IMR-90 (cell line): ENCODE results near the gene P2RX3.

Source experiments
- CEBPB ChIP-seq: IDR thresholded peaks from 2 replicates; pipeline ENCODE4 v1.6.1; 2012; ENCODE audit warnings: low read depth, low read length, improper control_type of control experiment
- CTCF ChIP-seq: conservative IDR thresholded peaks from 2 replicates; pipeline ENCODE4 v1.5.1; 2012; ENCODE audit warnings: mild to moderate bottlenecking, low read depth, low read length, improper control_type of control experiment
- FOS ChIP-seq: fragments of 150-350 bp; IDR thresholded peaks from 2 replicates; pipeline ENCODE4 v1.6.1; 2016; ENCODE audit warnings: low read depth, low read length
- POLR2A ChIP-seq: IDR thresholded peaks from 2 replicates; pipeline ENCODE4 v1.6.1; 2012; ENCODE audit warnings: mild to moderate bottlenecking, low read depth, low read length
- SMC3 ChIP-seq: fragments of 150-350 bp; IDR thresholded peaks from 2 replicates; pipeline ENCODE4 v1.6.1; 2016; ENCODE audit warnings: low read depth, mild to moderate bottlenecking, antibody characterized with exemption, low read length, moderate library complexity

DNA sequence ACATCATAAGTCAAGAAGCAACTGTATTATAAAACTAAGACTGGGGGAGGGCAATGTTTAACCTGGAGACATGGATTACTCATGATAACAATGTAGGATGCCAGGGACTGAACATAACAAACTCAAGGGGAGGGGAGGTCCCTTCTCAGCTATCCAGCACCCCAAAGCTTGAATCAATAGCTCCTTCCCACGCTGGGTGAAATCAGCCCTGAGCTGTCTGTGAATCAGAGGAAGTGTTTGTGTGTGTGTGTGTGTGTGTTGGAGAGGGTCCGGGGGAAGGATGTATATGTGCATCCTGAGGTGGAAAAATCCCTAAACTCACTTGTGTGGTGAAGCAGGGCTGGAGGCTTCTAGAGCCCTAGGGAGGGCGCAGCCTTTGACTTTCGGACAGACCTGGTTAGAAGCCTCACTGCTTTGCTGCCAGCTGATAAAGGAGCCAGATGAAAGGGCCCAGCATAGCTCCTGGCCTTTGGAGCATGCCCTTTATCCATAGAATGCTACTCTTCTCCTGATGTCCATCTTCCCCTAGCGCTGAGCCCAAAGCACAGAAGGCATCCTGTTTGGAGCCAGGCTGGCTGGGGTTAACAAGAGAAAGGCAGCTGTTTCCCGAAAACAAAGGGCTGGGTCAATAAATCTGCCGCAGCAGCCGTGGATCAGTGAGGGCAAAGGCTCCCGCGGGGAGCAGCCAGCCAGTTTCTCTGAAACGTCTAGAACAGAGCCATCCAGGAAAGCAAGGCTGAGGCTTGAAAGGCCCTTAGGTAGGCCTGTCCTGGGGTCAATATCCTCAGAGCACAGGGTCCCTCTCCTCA, 49.2 kb upstream of the P2RX3 start:
- TF ChIP-seq CTCF (no peak), SMC3 (peak; percentile 4; the same call in 1 of the 2 replicates), POLR2A (peak; percentile 25; the same call in 1 of the 2 replicates), CEBPB (peak; percentile 20; the same call in 1 of the 2 replicates), FOS (peak; percentile 65)
